ENCODE data around the gene MST1R. TPM values are rescaled to one million over a fixed set of nuclear protein-coding genes. Genes with fewer than 3 reads are reported as not detected.

The MST1R gene
- total and polyA plus RNA-seq, 2 experiments from 2014 or later = 3.7 to 3.9 TPM

DNA sequence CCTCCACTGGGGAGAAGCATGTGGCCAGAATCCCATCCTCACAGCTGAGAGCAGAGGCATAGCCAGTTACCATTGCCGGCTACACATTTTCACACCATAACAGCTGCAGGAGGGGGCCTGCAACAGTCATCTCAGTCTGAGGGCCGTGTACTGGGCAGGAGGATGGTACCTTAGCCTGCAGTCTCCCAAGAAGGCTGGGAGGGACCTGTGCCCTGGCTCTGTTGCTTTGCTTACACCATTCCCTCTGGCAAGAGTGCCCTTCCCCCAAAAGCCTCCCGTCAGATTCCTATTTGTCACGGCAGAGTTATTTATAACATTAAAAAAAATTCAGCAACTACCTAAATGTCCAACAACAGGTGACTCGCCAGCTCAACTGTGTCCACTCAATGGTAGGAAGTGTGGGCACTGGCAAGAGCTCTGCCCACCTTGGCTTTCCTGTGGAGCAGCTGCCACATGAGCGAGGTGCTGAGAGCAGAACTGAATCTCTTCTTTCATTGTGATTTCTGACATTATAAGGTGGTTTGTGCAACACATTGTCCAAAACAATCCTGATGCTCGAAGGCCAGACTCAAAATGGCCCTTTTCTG is 38.4 kb downstream of the MST1R start (continued):
- TF ChIP-seq, protein P1, sequence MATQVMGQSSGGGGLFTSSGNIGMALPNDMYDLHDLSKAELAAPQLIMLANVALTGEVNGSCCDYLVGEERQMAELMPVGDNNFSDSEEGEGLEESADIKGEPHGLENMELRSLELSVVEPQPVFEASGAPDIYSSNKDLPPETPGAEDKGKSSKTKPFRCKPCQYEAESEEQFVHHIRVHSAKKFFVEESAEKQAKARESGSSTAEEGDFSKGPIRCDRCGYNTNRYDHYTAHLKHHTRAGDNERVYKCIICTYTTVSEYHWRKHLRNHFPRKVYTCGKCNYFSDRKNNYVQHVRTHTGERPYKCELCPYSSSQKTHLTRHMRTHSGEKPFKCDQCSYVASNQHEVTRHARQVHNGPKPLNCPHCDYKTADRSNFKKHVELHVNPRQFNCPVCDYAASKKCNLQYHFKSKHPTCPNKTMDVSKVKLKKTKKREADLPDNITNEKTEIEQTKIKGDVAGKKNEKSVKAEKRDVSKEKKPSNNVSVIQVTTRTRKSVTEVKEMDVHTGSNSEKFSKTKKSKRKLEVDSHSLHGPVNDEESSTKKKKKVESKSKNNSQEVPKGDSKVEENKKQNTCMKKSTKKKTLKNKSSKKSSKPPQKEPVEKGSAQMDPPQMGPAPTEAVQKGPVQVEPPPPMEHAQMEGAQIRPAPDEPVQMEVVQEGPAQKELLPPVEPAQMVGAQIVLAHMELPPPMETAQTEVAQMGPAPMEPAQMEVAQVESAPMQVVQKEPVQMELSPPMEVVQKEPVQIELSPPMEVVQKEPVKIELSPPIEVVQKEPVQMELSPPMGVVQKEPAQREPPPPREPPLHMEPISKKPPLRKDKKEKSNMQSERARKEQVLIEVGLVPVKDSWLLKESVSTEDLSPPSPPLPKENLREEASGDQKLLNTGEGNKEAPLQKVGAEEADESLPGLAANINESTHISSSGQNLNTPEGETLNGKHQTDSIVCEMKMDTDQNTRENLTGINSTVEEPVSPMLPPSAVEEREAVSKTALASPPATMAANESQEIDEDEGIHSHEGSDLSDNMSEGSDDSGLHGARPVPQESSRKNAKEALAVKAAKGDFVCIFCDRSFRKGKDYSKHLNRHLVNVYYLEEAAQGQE (IDR thresholded peaks at IDR 0.05; ENCODE audit: unreplicated experiment) = no peak

DNA sequence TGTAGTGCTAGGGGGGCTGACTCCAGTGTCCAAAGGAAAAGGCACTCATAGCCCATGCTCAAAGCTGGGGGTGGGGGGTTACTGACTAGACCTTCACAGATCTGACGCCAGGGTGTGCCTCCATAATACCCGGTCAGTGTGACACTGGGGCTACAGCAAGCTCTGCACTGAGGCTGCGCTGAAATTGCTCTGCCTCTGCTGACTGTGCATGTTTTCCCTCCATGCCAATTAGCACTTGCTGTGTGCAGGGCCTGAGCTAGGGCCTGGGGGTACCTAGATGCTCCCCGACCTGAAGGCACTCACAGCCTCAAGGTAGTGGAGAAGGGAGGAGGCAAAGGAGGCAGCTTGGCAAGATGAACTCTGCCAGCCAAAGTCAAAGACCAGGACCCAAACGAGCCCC is 39.2 kb downstream of the MST1R start:
- Histone ChIP-seq H3K9me2 (ENCODE audit: insufficient read depth) (no peaks in the 10 kb centered on the region), H2AFZ (no peak overlapping the region), H3K27me3 (ENCODE audit: insufficient read depth) (no peaks in the 10 kb centered on the region), H3K4me1 (ENCODE audit: insufficient read depth) (peaks cover 42% of the 10 kb centered on the region), H3K27ac (ENCODE audit: low read depth) (no peak overlapping the region), H3F3A (replicated peaks; ENCODE audit: low read depth) (0 out of 2 replicates have a peak, but pooled peaks cover 6% of the 10 kb centered on the region), H3K36me3 (ENCODE audit: insufficient read depth) (peaks cover 4% of the 10 kb centered on the region; the same call in 1 of the 2 replicates), H3K4me3 (no peak overlapping the region), H4K20me1 (replicated peaks; ENCODE audit: insufficient read depth) (peaks cover 5% of the 10 kb centered on the region; the same call in 1 of the 2 replicates), H3K4me2 (no peak overlapping the region), H3K79me2 (replicated peaks; ENCODE audit: insufficient read depth) (peaks cover 57% of the 10 kb centered on the region)
- DNase-seq (ENCODE audit: low spot score) (no peak), ATAC-seq (no peak)
- Mint-ChIP-seq H3K4me3 (no peak overlapping the region; the same call in 2 of the 3 replicates), H3K27ac (no peak overlapping the region), H3K9me3 (no peaks in the 10 kb centered on the region), H3K36me3 (ENCODE audit: low read depth) (peaks cover 14% of the 10 kb centered on the region), H3K27me3 (ENCODE audit: insufficient read depth, low read depth, poor library complexity) (peaks cover 12% of the 10 kb centered on the region), H3K4me1 (peaks cover 47% of the 10 kb centered on the region)
- TF ChIP-seq, protein P1 (IDR thresholded peaks at IDR 0.05; ENCODE audit: unreplicated experiment) = no peak
- TF ChIP-seq EZH2phosphoT487 (IDR thresholded peaks at IDR 0.05; ENCODE audit: unreplicated experiment) (no peak), POLR2AphosphoS5 (IDR thresholded peaks at IDR 0.05; ENCODE audit: low read depth) (no peak), NANOG (IDR thresholded peaks at IDR 0.05; ENCODE audit: borderline replicate concordance) (no peak), STAT1 (IDR thresholded peaks at IDR 0.05; ENCODE audit: unreplicated experiment) (no peak)
